ENCODE measurements around the gene CEPT1. TPM values are rescaled to one million over a fixed set of nuclear protein-coding genes. Genes with fewer than 3 reads are reported as not detected.

The CEPT1 gene
- total RNA-seq, 1 experiment from 2014 or later, result 33.0 TPM

DNA sequence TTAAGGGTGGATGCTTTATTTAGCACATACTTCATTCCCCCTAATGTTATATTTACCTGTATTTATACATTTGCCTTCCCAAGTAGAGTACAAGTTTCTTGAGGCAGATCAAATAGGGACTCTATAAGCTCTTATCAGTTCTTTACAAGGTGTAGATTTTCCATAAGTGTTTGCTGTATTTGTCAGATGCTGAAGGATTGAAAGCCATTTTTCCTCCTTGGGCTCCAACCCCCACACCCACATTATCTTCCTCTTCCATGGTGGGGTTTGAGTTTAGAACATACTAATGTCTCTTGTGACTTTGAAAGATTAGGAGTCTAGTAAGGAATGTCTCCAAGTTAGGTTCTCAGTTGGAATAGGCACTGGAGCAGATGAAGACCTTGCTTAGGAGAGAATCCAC, 85.1 kb downstream of the CEPT1 start:
- Histone ChIP-seq H2BK120ac (ENCODE audit: low read depth, low read length, poor library complexity, severe bottlenecking) (no peak overlapping the region), H3K23ac (ENCODE audit: insufficient read length, low read depth, low read length) (no peak overlapping the region), H2BK15ac (ENCODE audit: low read depth, low read length) (no peak overlapping the region), H3K9ac (ENCODE audit: extremely low read depth, insufficient read length, low read length) (no peak overlapping the region), H3K27me3 (ENCODE audit: insufficient read depth, low read length) (no peaks in the 10 kb centered on the region), H3K18ac (ENCODE audit: insufficient read length, low read depth, low read length) (no peak overlapping the region), H4K8ac (replicated peaks; ENCODE audit: insufficient read length, low read depth, low read length) (no peak overlapping the region), H4K20me1 (ENCODE audit: control insufficient read depth, insufficient read depth, insufficient read length) (no peaks in the 10 kb centered on the region), H3K79me1 (ENCODE audit: insufficient read depth, low read depth, low read length, poor library complexity, severe bottlenecking) (no peaks in the 10 kb centered on the region), H4K5ac (ENCODE audit: insufficient read length, low read depth, low read length) (no peak overlapping the region), H2AK5ac (ENCODE audit: insufficient read length, low read length) (no peak overlapping the region), H3K14ac (ENCODE audit: insufficient read depth, low read length) (no peak overlapping the region), H2BK5ac (ENCODE audit: insufficient read length, low read length) (no peak overlapping the region), H3K4me2 (ENCODE audit: insufficient read depth, insufficient read length, low read length) (no peak overlapping the region), H3K79me2 (ENCODE audit: insufficient read depth, low read length) (no peaks in the 10 kb centered on the region), H3K23me2 (ENCODE audit: insufficient read length, low read depth, low read length, poor library complexity, severe bottlenecking) (no peaks in the 10 kb centered on the region), H3K27ac (ENCODE audit: insufficient read length, low read depth, low read length) (no peak overlapping the region), H3K9me3 (ENCODE audit: control insufficient read depth, low read depth, low read length) (no peaks in the 10 kb centered on the region), H2BK12ac (ENCODE audit: insufficient read length, low read depth, low read length) (no peak overlapping the region), H4K91ac (ENCODE audit: insufficient read length, low read depth, low read length) (no peak overlapping the region), H3K56ac (ENCODE audit: insufficient read length, low read depth, low read length) (no peak overlapping the region), H3T11ph (ENCODE audit: low read length) (no peak overlapping the region), H2BK20ac (ENCODE audit: low read depth, low read length, poor library complexity, severe bottlenecking) (no peak overlapping the region), H3K4ac (ENCODE audit: low read depth, low read length) (no peak overlapping the region), H3K4me1 (ENCODE audit: insufficient read depth, low read length) (peaks cover 2% of the 10 kb centered on the region), H2AFZ (ENCODE audit: low read length) (no peak overlapping the region)
- H3K36me3 Mint-ChIP-seq (ENCODE audit: insufficient read depth in 1 of 3, low read depth in 3 of 3), result no peaks in the 10 kb centered on the region; a peak in 1 of 7 replicates
- no peak overlapping the region for H3K27ac Mint-ChIP-seq
- TF ChIP-seq, protein P1, sequence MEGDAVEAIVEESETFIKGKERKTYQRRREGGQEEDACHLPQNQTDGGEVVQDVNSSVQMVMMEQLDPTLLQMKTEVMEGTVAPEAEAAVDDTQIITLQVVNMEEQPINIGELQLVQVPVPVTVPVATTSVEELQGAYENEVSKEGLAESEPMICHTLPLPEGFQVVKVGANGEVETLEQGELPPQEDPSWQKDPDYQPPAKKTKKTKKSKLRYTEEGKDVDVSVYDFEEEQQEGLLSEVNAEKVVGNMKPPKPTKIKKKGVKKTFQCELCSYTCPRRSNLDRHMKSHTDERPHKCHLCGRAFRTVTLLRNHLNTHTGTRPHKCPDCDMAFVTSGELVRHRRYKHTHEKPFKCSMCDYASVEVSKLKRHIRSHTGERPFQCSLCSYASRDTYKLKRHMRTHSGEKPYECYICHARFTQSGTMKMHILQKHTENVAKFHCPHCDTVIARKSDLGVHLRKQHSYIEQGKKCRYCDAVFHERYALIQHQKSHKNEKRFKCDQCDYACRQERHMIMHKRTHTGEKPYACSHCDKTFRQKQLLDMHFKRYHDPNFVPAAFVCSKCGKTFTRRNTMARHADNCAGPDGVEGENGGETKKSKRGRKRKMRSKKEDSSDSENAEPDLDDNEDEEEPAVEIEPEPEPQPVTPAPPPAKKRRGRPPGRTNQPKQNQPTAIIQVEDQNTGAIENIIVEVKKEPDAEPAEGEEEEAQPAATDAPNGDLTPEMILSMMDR (conservative IDR thresholded peaks at IDR 0.05), result no peak
- no peak for DNase-seq
- H3K27me3 Mint-ChIP-seq (ENCODE audit: low read depth), result peaks cover 17% of the 10 kb centered on the region
- H3K9me3 Mint-ChIP-seq, result no peaks in the 10 kb centered on the region
- peaks cover 39 to 46% of the 10 kb centered on the region in 2 experiments for H3K4me1 Mint-ChIP-seq
- H3K4me3 Mint-ChIP-seq, result no peak overlapping the region

Measured in H9 (cell line).